Skeletal muscle tissue (tissue), 4 donors: ENCODE results near the gene PSMD6. TPM values are rescaled to one million over a fixed set of nuclear protein-coding genes. Genes with fewer than 3 reads are reported as not detected.

Experiments
- H3K27ac ChIP-seq: one replicate; pipeline ENCODE4 v1.7.0; 2013; ENCODE audit warnings: mild to moderate bottlenecking, low read depth, low read length, inconsistent platforms
- H3K27me3 ChIP-seq, 3 donors: one replicate each; pipeline ENCODE4 v1.7.0; 2013; ENCODE audit warnings: low read length in 3 of 3; ENCODE audit not compliant: control insufficient read depth in 3 of 3, insufficient read depth in 3 of 3
- H3K36me3 ChIP-seq, 3 donors: one replicate each; pipeline ENCODE4 v1.7.0; 2013; ENCODE audit warnings: low read length in 3 of 3; ENCODE audit not compliant: control insufficient read depth in 3 of 3, insufficient read depth in 3 of 3
- H3K4me1 ChIP-seq, 3 donors: one replicate each; pipeline ENCODE4 v1.7.0; 2013; ENCODE audit warnings: low read length in 3 of 3, mild to moderate bottlenecking in 3 of 3; ENCODE audit not compliant: control insufficient read depth in 3 of 3, insufficient read depth in 3 of 3
- H3K4me3 ChIP-seq, 3 donors: one replicate each; pipeline ENCODE4 v1.7.0; 2013; ENCODE audit warnings: low read length in 3 of 3
- H3K9ac ChIP-seq, 3 donors: one replicate each; pipeline ENCODE4 v1.7.0; 2013; ENCODE audit warnings: low read length in 3 of 3, mild to moderate bottlenecking in 3 of 3, moderate library complexity in 2 of 3, low read depth in 1 of 3
- H3K9me3 ChIP-seq, 3 donors: one replicate each; pipeline ENCODE4 v1.7.0; 2013; ENCODE audit warnings: low read length in 3 of 3; ENCODE audit not compliant: control insufficient read depth in 3 of 3
- total RNA-seq: library from RNA; depleted of rRNA; stranded (reverse); fragments of >200 nt; gene quantifications from one replicate; pipeline ENCODE4 v1.2.3, GENCODE V29; 2014
- donor health status: Osteomylitis.

PSMD6 gene
- total RNA-seq, 1 donor from 2014 or later: 70.5 TPM

DNA sequence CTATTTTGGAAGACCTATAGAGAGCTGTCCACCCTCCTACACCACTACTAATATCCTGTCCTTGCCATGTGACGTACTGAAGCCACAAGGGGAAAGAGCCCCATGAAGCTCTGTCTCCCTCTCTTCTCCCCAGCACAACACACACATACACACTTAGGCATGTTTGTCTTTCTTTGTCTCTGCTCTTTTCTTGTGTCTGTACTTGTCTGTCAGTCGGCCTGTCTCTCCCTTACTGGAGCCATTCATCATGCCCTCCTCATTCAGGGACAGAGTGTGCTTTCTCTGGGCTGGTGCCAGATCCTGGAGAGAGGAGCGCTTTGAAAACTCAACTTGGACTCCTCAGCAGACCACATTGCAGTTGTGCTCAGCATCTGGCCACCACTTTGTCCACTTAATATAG is 47.6 kb downstream of the PSMD6 start:
- Histone ChIP-seq H3K9me3 (no peaks in the 10 kb centered on the region), H3K4me3 (no peak overlapping the region), H3K36me3 (peaks cover 0 to 7% (median 2%) of the 10 kb centered on the region in 3 donors), H3K9ac (no peak overlapping the region), H3K27me3 (no peaks in the 10 kb centered on the region), H3K4me1 (peaks cover 17 to 41% (median 34%) of the 10 kb centered on the region in 3 donors), H3K27ac (no peak overlapping the region)

- Histone ChIP-seq H3K4me1 (peaks cover 23 to 46% (median 44%) of the 10 kb centered on the region in 3 donors), H3K36me3 (no peaks in the 10 kb centered on the region), H3K9ac (no peak overlapping the region), H3K9me3 (no peaks in the 10 kb centered on the region), H3K27me3 (no peaks in the 10 kb centered on the region), H3K4me3 (no peak overlapping the region), H3K27ac (no peak overlapping the region)
Observed at GRCh38 chr3:63974451-63974850, 48.8 kb downstream of the PSMD6 start.

DNA sequence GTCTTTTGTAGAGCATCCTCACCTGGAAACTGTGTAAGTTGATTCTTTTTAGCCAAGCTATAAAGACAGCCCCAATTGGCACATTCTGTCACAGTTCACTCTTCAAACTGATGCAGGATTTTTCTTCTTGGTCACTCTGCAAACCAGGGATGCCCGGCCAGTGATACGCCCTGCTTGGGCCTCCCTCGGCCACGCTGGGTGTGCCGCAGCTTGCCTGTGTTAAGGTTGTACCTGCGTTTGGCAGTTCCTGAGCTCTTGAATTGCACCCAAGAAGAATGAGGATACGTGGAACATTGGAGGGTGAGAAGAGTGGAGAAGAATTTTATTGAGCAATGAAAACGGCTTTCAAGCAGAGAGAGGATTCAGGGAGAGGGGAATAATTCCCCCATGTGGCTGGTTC is 49.9 kb downstream of the PSMD6 start:
- H3K9ac ChIP-seq: no peak overlapping the region
- no peak overlapping the region for H3K27ac ChIP-seq
- peaks cover 30 to 54% (median 53%) of the 10 kb centered on the region in 3 donors for H3K4me1 ChIP-seq
- H3K4me3 ChIP-seq: no peak overlapping the region
- H3K27me3 ChIP-seq: no peaks in the 10 kb centered on the region
- no peaks in the 10 kb centered on the region for H3K36me3 ChIP-seq
- no peaks in the 10 kb centered on the region for H3K9me3 ChIP-seq

DNA sequence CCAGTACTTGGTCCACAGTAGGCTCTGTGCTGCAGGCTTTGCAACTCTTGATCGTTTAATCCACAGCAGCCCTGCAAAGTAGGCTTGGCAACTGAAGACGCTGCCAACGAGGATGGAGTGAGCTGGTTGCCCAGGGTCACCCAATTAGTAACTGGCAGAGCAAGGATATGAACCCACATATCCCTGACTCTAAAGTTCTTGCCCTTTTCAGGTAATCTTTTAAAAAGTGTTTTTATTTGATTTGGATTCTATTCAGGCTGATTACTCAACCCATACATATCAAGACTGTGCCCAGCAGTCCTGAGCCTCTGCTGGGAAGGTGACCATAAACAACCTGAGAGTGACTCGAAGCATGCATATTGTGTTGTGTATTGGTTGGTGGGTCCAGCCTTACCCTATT is 50.3 kb downstream of the PSMD6 start:
- H3K27ac ChIP-seq: no peak overlapping the region
- no peak overlapping the region for H3K9ac ChIP-seq
- no peaks in the 10 kb centered on the region for H3K9me3 ChIP-seq
- H3K4me3 ChIP-seq: no peak overlapping the region
- no peaks in the 10 kb centered on the region for H3K27me3 ChIP-seq
- H3K4me1 ChIP-seq: peaks cover 33 to 56% (median 55%) of the 10 kb centered on the region in 3 donors
- H3K36me3 ChIP-seq: no peaks in the 10 kb centered on the region

- H3K9me3 ChIP-seq: no peaks in the 10 kb centered on the region
- H3K4me1 ChIP-seq: peaks cover 35 to 59% (median 59%) of the 10 kb centered on the region in 3 donors
- no peak overlapping the region for H3K4me3 ChIP-seq
- no peaks in the 10 kb centered on the region for H3K27me3 ChIP-seq
- no peak overlapping the region for H3K27ac ChIP-seq
- H3K9ac ChIP-seq: no peak overlapping the region
- H3K36me3 ChIP-seq: no peaks in the 10 kb centered on the region
Observed at GRCh38 chr3:63972196-63972595, 51.1 kb downstream of the PSMD6 start.

- H3K4me1 ChIP-seq: peaks cover 32 to 55% (median 51%) of the 10 kb centered on the region in 3 donors
Observed at GRCh38 chr3:63970631-63971475, 52.4 kb downstream of the PSMD6 start.

GRCh38 chr3:63969876-63970275 is 53.4 kb downstream of the PSMD6 start:
- no peak overlapping the region for H3K9ac ChIP-seq
- no peaks in the 10 kb centered on the region for H3K36me3 ChIP-seq
- H3K27me3 ChIP-seq: no peaks in the 10 kb centered on the region
- H3K4me3 ChIP-seq: no peak overlapping the region
- H3K4me1 ChIP-seq: peaks cover 27 to 53% (median 51%) of the 10 kb centered on the region in 3 donors
- H3K9me3 ChIP-seq: no peaks in the 10 kb centered on the region
- no peak overlapping the region for H3K27ac ChIP-seq

More at GRCh38 chr3:63970631-63971475, 52.4 kb downstream of the PSMD6 start:
- Histone ChIP-seq H3K27me3 (no peaks in the 10 kb centered on the region), H3K36me3 (no peaks in the 10 kb centered on the region), H3K9ac (peak overlapping the region in 1 of 3 donors; percentile 5), H3K9me3 (no peaks in the 10 kb centered on the region), H3K27ac (peak overlapping the region; percentile 26), H3K4me3 (peak overlapping the region in 1 of 3 donors; percentile 33)

- H3K4me3 ChIP-seq: peak overlapping the region; percentile 55 to 75 (median 57)
Observed at GRCh38 chr3:63968612-63969350, 54.5 kb downstream of the PSMD6 start.

GRCh38 chr3:63967675-63968611 is 55.4 kb downstream of the PSMD6 start:
- Histone ChIP-seq H3K27ac (peak overlapping the region; percentile 61), H3K4me3 (peak overlapping the region; percentile 55 to 75 (median 57)), H3K36me3 (no peaks in the 10 kb centered on the region), H3K9ac (peak overlapping the region; percentile 57 to 68 (median 58)), H3K9me3 (no peaks in the 10 kb centered on the region), H3K4me1 (peaks cover 27 to 51% (median 49%) of the 10 kb centered on the region in 3 donors), H3K27me3 (no peaks in the 10 kb centered on the region)

More at GRCh38 chr3:63968612-63969350, 54.5 kb downstream of the PSMD6 start:
- Histone ChIP-seq H3K4me1 (peaks cover 27 to 53% (median 52%) of the 10 kb centered on the region in 3 donors), H3K27ac (peak overlapping the region; percentile 61), H3K27me3 (no peaks in the 10 kb centered on the region), H3K9me3 (no peaks in the 10 kb centered on the region), H3K36me3 (no peaks in the 10 kb centered on the region), H3K9ac (peak overlapping the region in 2 of 3 donors; percentile 58 to 68)
